T1000 (cell line): ENCODE results near the gene STAT4.

Experiments used
- DNase-seq: peaks from one replicate; lab custom pipeline; 2025; ENCODE audit warnings: mixed read lengths; lab: John Stamatoyannopoulos, UW

The STAT4 gene

DNA sequence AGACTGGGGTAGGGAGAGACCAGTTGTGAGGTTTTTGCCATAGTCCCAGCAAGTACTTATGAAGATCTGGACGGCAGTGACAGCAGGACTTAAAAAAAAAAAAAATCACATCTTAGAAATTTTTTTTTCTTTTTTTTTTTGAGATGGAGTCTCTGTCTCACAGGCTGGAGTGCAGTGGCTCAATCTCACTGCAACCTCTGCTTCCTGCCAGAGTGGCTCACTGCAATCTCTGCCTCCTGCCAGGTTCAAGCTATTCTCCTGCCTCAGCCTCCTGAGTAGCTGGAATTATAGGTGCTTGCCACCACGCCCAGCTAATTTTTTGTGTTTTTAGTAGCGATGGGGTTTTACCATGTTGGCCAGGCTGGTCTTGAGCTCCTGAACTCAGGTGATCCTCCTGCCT, 22.4 kb upstream of the STAT4 start:
- DNase-seq = no peak

- DNase-seq = peak; percentile 42
Measured at GRCh38 chr2:191171708-191172355, 21.0 kb upstream of the STAT4 start.

GRCh38 chr2:191171286-191171685, 20.5 kb upstream of the STAT4 start:
- DNase-seq = no peak

GRCh38 chr2:191170773-191171172, 20.0 kb upstream of the STAT4 start:
- no peak for DNase-seq

DNA sequence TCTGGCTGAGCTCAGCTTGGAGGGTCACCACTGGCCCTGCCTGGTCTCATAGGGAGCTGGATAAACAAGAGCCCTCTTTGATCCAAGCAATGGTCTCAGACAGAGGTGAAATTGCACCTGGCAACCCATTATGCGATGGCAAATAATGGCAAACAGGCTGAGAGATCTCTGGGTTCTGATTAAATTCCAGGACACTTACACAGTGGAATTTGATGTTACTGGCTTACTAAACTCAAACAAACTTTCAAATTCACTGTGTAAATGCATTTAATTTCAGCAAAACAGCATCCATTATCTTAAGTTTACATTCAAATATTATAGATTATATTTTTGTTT, 19.5 kb upstream of the STAT4 start:
- no peak for DNase-seq

GRCh38 chr2:191169456-191170300, 18.9 kb upstream of the STAT4 start:
- DNase-seq = no peak

- no peak for DNase-seq
Measured at GRCh38 chr2:191167766-191168165, 17.0 kb upstream of the STAT4 start.

GRCh38 chr2:191166756-191167445, 16.1 kb upstream of the STAT4 start:
- no peak for DNase-seq

DNA sequence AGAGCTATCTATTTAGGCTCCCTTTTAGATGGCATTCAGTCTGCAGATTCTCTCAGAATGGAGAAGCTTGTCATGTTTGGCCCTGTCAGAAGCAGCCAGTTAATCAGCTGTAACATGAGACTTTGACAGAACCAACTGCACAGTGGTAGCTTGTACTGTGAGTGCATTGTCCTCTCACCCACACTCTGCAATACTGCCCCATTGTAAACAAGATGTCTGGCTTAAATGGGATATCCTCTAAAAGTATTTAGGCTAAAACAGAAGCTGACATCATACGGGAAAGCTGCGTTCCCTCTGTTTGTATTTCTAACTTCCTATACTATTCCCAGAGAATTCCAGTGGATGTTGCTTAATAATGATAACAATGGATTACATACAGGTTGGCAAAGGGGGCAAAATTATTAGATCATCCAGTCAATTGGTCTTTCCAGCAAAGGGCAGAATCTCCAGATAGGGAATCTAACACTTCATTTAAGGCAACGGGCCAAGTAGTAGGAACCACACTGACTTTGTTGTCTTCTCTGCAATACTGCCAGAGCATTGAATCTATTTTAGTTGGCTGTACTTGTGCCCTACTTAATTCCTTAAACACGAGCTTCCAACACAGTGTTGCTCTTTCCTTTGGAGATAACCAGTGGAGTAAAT, 15.4 kb upstream of the STAT4 start:
- no peak for DNase-seq

DNA sequence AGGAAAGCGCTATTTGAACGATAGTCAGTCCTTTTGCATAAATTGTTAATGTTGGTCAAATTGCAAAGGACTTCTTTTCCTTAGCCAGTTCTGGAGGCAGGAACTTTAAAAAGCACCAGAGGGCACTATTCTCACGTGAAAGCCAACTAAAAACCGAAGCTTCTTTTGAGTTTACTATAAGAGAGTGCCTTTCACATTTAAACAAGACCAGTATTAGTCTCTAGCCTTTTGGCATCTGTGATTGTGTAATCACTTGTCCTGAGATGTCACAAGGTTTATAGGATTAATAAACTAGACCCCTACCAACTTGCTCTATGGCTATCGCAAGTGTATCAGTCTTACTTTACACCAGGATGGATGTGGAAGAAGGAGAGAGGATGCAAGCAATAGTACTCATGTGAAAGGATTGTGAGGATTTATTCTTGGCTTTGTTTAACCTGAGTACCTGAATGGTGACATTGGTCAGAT, 14.4 kb upstream of the STAT4 start:
- peak; percentile 21 for DNase-seq

DNA sequence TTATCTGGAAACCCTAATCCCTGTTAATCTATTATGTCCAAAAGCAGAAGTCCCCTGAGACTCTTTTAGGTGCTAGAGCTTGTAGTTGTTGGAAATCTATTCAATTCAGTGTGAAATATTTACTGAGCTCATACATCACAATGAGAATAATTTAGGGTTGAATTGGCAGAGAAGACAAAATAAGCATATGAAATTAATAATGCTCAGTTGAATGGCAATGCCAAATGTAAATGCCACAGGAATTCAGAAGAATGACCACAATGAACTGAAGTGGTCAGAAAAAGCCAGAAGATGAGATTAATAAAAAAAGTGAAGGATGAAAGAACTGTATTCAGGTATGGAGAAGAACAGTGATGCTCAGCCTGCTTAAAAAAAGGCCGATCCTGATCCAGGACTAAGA, 8.0 kb upstream of the STAT4 start:
- no peak for DNase-seq

- DNase-seq = no peak
Measured at GRCh38 chr2:191158193-191158592, 7.4 kb upstream of the STAT4 start.

DNA sequence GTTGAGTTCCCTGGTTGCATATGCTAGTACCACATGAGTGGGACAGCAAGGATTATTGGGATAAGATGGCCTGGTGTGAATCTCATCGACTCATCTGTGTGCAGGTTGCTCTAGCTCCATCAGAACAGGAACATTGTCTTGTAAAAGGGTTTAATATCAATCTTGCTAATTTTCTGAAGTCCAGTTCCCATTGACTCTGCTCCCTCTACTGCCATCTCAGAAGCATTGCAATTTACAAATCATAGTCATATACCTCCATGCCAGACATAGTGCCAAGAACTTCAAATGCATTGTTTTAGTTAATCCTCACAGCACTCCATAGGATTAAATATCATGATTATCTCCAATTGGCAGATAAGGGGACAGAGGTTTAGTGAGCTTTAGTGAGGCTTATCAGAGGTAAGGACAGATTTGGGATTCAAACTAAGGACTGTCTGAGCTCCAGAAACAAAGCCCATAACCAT, 4.8 kb upstream of the STAT4 start:
- DNase-seq = peak; percentile 9

GRCh38 chr2:191153716-191154115, 2.9 kb upstream of the STAT4 start:
- no peak for DNase-seq

DNA sequence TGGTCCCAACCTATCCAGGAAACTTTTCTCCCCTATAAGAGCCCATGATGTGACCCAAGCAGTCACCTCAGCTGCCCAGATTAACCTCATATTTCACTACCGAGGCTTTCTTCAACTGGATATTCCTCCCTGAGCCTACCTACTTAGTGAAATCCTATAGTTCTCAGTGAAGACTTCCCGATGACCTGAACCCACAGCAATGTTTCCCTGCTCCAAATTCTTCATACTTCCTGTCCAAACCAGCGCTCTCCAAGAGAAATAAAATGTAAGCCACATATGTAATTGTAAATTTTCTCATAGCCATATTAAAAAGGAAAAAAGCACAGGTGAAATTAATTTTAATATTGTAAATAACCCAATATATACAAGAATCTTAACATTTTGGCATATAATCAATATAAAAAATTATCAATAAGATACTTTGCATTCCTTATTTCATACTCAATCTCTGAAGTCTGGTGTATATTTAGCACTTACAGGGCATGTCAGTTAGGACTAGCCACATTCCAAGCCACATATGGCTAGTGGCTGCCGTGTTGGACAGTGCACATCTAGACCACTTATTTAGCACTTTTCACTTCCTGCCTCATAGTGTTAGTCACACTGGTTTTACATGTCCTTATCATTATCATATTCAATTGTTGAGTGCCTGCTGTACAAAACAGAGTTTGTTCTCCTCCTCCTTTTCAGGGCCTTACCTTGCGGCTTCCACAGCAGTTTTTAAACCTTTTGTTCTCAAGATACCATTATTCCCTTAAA, 1.9 kb upstream of the STAT4 start:
- DNase-seq = no peak

- no peak for DNase-seq
Measured at GRCh38 chr2:191151331-191151730, 537 bp upstream of the STAT4 start.

- DNase-seq = no peak
Measured at GRCh38 chr2:191150230-191150599, 579 bp downstream of the STAT4 start.

DNA sequence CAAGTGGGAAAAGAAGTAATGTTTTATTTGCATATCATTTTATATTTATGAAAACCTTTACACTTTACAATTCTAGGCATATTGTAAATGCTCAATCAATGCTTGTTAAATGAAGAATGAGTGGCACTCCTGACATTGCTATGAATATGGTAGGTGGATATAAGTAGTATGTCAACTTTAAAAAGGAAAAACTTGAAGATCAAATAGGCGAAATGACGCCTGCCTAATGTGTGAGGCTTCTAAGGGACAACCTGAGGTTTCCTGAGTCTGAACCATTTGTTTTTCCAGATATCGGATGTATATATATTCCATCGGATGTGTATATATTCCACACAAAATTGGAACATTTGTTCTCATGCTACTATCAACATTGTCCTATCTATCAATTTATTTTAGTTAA, 1.4 kb downstream of the STAT4 start:
- DNase-seq = no peak

DNA sequence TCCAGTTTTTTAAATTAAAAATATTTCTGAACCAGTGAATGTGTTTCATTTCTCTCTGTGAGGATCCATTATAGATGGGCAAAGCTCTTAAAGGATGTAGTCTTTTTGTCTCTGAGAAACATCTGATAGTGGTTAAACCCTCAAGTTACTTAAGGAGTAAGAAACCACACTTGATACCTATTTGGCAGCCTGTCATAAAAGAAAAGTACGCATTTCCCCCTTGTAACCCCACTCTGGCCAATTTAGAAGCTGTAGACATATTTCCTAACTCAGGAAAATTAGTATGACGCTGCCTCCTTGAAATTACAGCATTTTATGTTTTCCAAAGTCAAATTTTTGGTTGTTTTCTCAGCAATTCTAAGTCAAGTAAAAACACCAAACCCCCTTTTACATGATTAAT, 2.0 kb downstream of the STAT4 start:
- DNase-seq = no peak

- no peak for DNase-seq
Measured at GRCh38 chr2:191148281-191148680, 2.5 kb downstream of the STAT4 start.

DNA sequence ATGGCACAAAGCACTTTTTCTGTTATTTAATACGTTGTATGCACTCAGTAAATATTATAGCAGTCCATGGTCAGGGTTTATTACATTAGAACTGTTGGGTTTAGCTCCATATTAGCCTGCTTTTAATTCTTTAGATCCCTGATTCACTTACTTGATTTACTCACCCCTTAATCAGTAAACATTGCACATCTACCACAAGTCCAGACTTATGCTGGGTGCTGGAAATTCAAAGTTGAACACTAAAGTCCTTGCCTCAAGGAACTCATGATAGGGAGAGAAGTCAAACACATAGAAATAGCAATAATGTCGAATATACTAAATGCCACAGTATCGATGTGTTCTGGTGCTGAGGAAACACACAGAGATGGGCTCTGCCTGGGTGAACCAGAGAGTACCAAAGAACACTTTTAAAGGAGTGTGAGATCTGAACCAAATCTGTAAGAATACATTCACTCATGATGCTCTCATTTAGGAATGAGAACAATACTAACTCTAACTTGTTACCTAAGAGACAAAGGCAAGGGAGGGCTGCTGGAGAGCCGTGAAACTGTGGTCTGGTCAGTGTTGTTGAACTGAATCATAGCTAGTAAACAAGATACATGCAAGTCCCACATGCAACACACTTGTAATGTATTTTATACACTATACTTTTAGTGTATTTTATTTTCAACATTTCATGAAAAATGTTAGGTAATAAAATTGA, 4.9 kb downstream of the STAT4 start:
- DNase-seq = no peak
